Esophagus squamous epithelium (tissue), 4 donors: ENCODE data around the gene NCKAP5.

Experiments
- CTCF ChIP-seq, 6 experiments: fragments of 450-650 bp in 4 of 6; fragments of 200-600 bp in 2 of 6; sonication (generic) in 2 of 6; IDR thresholded peaks; one replicate each; pipeline ENCODE4 v1.5.1; 2016 to 2019; ENCODE audit warnings: antibody characterized with exemption in 6 of 6, mild to moderate bottlenecking in 4 of 6, moderate library complexity in 4 of 6
- POLR2A ChIP-seq, 4 donors: fragments of 450-650 bp; IDR thresholded peaks; one replicate each; pipeline ENCODE4 v1.6.1; 2017; ENCODE audit warnings: antibody characterized with exemption in 4 of 4, mild to moderate bottlenecking in 4 of 4, moderate library complexity in 3 of 4

- no peak for TF ChIP-seq CTCF (IDR thresholded peaks at IDR 0.05)
- TF ChIP-seq POLR2A (IDR thresholded peaks at IDR 0.05): no peak
Measured at GRCh38 chr2:132883430-132883829, 684.8 kb downstream of the NCKAP5 start.
